Right cardiac atrium (tissue), 5 donors: ENCODE results near the gene HSPG2. TPM values are rescaled to one million over a fixed set of nuclear protein-coding genes. Genes with fewer than 3 reads are reported as not detected.

ENCODE experiments used
- ATAC-seq, 2 donors: fragments of 200-7000 bp; cut with Tn5 transposase; one replicate each; pipeline versions ENCODE4 v1.8.0 to v1.9.1; 2020; ENCODE audit warnings: moderate library complexity in 2 of 2, mild to moderate bottlenecking in 1 of 2
- DNase-seq, 3 donors: peaks; one replicate each; pipeline ENCODE4 v3.0.0-alpha.2; 2020
- H3K27ac ChIP-seq: one replicate; pipeline ENCODE4 v1.5.1; 2013; ENCODE audit warnings: mild to moderate bottlenecking, low read length, control low read depth, moderate library complexity
- H3K27me3 ChIP-seq: one replicate; pipeline ENCODE4 v1.6.1; 2013; ENCODE audit not compliant: control insufficient read depth, insufficient read depth
- H3K4me1 ChIP-seq: one replicate; pipeline ENCODE4 v1.6.1; 2013; ENCODE audit warnings: low read length; ENCODE audit not compliant: control insufficient read depth, insufficient read depth
- H3K4me3 ChIP-seq: one replicate; pipeline ENCODE4 v1.5.1; 2013; ENCODE audit warnings: low read length, control low read depth
- H3K9me3 ChIP-seq: one replicate; pipeline ENCODE4 v1.6.1; 2013; ENCODE audit warnings: low read length; ENCODE audit not compliant: control insufficient read depth
- WGBS: extraction: QIAGEN DNeasy Blood & Tissue Kit; methylation state at CpG from one replicate; pipeline ENCODE4 v1.1.7; 2013; 5-methylcytosine and 5-hydroxymethylcytosine counted together
- intact Hi-C, 4 donors: fragments of 100-400 bp; cut with DNase I; formaldehyde crosslinking; loops; one replicate each; pipeline versions ENCODE4 v1.11.0 to v1.14.0; 2022 to 2023
- polyA plus RNA-seq: library from polyadenylated mRNA; stranded (reverse); fragments of 200-250 nt; gene quantifications from one replicate; pipeline ENCODE4 v1.2.3, GENCODE V29; 2013
- total RNA-seq, 4 donors: library from RNA; stranded (reverse); fragmentation: NEBNext Ultra II Directional; extraction: Animal tissue kit (Norgen Biotek cat#: 25700); gene quantifications; one replicate each; pipeline ENCODE4 v1.2.1, GENCODE V29; 2021
- donor health status: healthy with polysubstance abuse.
- donor health status: DM: no; HTN: yes; CAD: no.
- donor health status: DM: no; HTN: no; CAD: no.
- donor health status: DM: no; HTN: yes; CAD: no; lungs with severe emphysema.
- donor health status: DM: yes; HTN: yes; CAD: no.

The HSPG2 gene
- total and polyA plus RNA-seq, 5 donors: 257 to 659 (median 459) TPM

GRCh38 chr1:21816602-21817302 lies 120.4 kb downstream of the HSPG2 start:
- H3K9me3 ChIP-seq: no peaks in the 10 kb centered on the region
- no peak for DNase-seq
- no peak overlapping the region for H3K27ac ChIP-seq
- H3K4me3 ChIP-seq: no peak overlapping the region
- no peak for ATAC-seq
- intact Hi-C loops: no loop called here
- 80% methylated on average over 8 of the region's 8 CpGs for WGBS
- H3K4me1 ChIP-seq: no peaks in the 10 kb centered on the region
- no peaks in the 10 kb centered on the region for H3K27me3 ChIP-seq

DNA sequence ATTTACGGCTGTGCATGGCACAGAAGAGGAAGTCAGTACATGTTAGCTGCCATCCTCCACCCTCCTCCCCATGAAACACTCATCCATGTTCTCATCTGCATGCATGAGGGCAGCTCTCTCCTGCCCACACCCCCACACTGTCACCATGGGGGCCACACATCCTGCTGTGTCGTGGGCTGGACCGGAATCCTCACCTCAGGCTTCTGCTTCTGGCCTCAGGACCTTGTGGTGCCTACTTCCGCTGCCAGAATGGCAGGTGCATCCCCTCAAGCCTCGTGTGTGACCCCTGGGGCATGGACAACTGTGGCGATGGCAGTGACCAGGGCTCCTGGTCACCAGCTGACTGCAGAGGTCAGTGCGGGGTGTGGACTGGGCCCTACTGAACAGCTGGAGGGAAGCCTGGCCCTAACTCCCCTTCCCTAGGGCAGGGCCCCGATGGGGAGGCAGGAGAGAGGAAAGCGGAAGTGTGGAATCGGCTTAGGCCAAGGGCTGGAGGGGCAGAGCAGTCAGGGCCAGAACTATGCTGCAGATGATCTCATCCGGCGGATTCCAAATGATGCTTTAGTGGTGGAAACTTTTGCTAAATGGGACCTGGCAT lies 121.3 kb downstream of the HSPG2 start:
- Histone ChIP-seq H3K27me3 (no peaks in the 10 kb centered on the region), H3K27ac (no peak overlapping the region), H3K9me3 (no peaks in the 10 kb centered on the region), H3K4me3 (no peak overlapping the region), H3K4me1 (no peaks in the 10 kb centered on the region)
- DNase-seq: peak in 2 of 3 donors; percentile 53 to 66
- WGBS: 57% methylated on average over 12 of the region's 12 CpGs
- intact Hi-C loops: no loop called here
- ATAC-seq: peak; percentile 38 to 40

DNA sequence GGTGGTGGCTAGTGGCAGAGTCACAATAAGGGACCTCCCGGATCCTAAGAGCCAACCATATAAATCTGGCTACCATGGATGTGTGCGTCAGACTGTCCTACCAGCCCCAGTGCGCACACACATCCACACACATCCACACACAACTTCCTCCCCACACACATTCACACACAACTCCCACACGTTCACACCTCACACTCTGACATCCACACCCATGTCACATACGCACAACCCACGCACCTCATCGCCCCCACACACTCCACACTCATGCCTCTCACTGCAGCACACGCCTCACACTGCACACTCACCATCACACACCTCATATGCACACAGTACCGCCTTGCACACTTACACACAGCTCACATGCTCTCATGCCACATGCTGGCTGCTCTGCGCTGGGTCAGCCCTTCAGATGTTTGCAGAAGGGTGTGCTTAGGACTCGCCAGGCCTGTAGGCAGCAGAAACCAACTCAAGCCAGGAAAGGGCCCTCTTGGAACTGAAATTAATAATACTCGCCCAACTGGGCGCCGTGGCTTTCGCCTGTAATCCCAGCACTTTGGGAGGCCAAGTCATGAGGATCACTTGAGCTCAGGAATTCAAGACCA lies 122.0 kb downstream of the HSPG2 start:
- H3K9me3 ChIP-seq: no peaks in the 10 kb centered on the region
- DNase-seq (no peak), ATAC-seq (peak; percentile 1 to 10)
- no peak overlapping the region for H3K4me3 ChIP-seq
- H3K27me3 ChIP-seq: no peaks in the 10 kb centered on the region
- H3K27ac ChIP-seq: no peak overlapping the region
- no peaks in the 10 kb centered on the region for H3K4me1 ChIP-seq
- WGBS: 94% methylated on average over 15 of the region's 15 CpGs
- intact Hi-C loops: no loop called here

DNA sequence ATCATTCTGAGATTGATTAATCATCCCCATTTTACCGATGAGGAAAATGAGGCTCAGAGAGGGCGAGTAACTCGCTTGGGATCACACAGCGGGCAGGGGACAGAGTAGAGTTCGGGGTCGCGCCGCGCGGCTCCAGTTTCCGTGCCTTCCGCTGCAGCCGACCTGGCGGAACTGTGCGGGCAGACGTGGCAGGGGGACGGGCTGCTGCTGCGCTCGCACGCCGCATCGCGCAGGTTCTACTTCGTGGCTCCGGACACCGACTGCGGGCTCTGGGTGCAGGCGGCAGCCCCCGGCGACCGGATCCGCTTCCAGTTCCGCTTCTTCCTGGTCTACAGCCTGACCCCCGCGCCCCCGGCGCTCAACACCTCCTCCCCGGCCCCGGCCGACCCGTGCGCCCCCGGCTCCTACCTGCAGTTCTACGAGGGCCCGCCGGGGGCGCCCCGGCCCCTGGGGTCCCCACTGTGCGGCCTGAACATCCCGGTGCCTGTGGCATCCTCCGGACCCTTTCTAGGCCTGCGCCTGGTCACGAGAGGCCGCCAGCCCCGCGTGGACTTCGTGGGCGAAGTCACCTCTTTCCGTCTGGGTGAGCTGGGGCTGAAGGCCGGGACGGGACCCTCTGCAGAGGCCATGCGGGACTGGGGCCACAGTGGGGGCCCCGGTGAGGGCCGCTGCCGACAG lies 122.7 kb downstream of the HSPG2 start:
- Histone ChIP-seq H3K27ac (no peak overlapping the region), H3K4me1 (no peaks in the 10 kb centered on the region), H3K27me3 (no peaks in the 10 kb centered on the region), H3K4me3 (peak overlapping the region; percentile 30), H3K9me3 (no peaks in the 10 kb centered on the region)
- DNase-seq: peak in 2 of 3 donors; percentile 67 to 69
- peak; percentile 43 to 50 for ATAC-seq
- intact Hi-C loops: no loop called here
- WGBS: 14% methylated on average over 65 of the region's 65 CpGs

- H3K4me1 ChIP-seq: no peaks in the 10 kb centered on the region
- H3K27me3 ChIP-seq: no peaks in the 10 kb centered on the region
- DNase-seq: no peak
- intact Hi-C loops: no loop called here
- no peak overlapping the region for H3K27ac ChIP-seq
- ATAC-seq: no peak
- H3K4me3 ChIP-seq: no peak overlapping the region
- WGBS: 93% methylated on average over 3 of the region's 3 CpGs
- no peaks in the 10 kb centered on the region for H3K9me3 ChIP-seq
Observed at GRCh38 chr1:21813542-21813941, 123.6 kb downstream of the HSPG2 start.

- DNase-seq: no peak
- intact Hi-C loops: loop anchor here in 1 of 4 donors (2.0 kb wide), 1 partner anchor 27 kb away; no protein-coding TSS in a partner anchor
- 56% methylated on average over 2 of the region's 2 CpGs for WGBS
- Histone ChIP-seq H3K4me3 (no peak within 1 kb of the TSS), H3K4me1 (no peaks in the 10 kb centered on the region), H3K9me3 (no peaks in the 10 kb centered on the region), H3K27ac (no peak within 1 kb of the TSS), H3K27me3 (no peaks in the 10 kb centered on the region)
- peak; percentile 8 to 13 for ATAC-seq
Observed at GRCh38 chr1:21811875-21812305, 125.2 kb downstream of the HSPG2 start, which contains the start of gene LDLRAD2. Gene LDLRAD2 (plus strand): TSS chr1:21812265. CDS start chr1:21812452, 187 bp downstream.

- Histone ChIP-seq H3K27ac (no peak overlapping the region), H3K4me1 (no peaks in the 10 kb centered on the region), H3K27me3 (no peaks in the 10 kb centered on the region), H3K9me3 (no peaks in the 10 kb centered on the region), H3K4me3 (no peak overlapping the region)
- ATAC-seq (no peak), DNase-seq (no peak)
- 73% methylated on average over 2 of the region's 2 CpGs for WGBS
- intact Hi-C loops: no loop called here
Observed at GRCh38 chr1:21804536-21804935, 132.6 kb downstream of the HSPG2 start.

GRCh38 chr1:21801100-21801499 lies 136.0 kb downstream of the HSPG2 start:
- H3K9me3 ChIP-seq: no peaks in the 10 kb centered on the region
- DNase-seq (no peak), ATAC-seq (no peak)
- WGBS: 94% methylated on average over 4 of the region's 4 CpGs
- H3K27me3 ChIP-seq: no peaks in the 10 kb centered on the region
- H3K4me1 ChIP-seq: no peaks in the 10 kb centered on the region
- H3K27ac ChIP-seq: no peak overlapping the region
- no peak overlapping the region for H3K4me3 ChIP-seq
- intact Hi-C loops: no loop called here

GRCh38 chr1:21799730-21800129 lies 137.4 kb downstream of the HSPG2 start:
- 84% methylated on average over 5 of the region's 5 CpGs for WGBS
- ATAC-seq (no peak), DNase-seq (no peak)
- Histone ChIP-seq H3K4me1 (no peaks in the 10 kb centered on the region), H3K9me3 (no peaks in the 10 kb centered on the region), H3K27ac (no peak overlapping the region), H3K27me3 (no peaks in the 10 kb centered on the region), H3K4me3 (no peak overlapping the region)
- intact Hi-C loops: no loop called here

DNA sequence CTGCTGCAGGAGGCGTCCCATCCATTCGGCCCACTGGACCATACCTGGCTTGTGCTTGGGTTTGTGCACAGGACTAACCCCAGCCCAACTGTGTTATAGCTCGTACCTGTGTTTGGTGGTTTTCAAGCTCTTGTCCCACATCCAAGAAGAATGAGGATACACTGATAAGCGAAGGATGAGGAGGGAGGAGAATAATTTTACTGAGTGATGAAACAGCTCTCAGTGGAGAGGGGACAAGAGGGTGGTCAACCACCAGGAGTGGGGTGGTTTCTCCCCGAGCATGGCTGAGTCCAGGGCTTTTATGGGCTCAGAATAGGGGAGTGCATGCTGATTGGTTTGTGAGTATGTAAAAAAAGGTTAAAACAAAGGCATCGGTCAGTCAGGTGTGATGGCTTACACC lies 142.0 kb downstream of the HSPG2 start:
- intact Hi-C loops: no loop called here
- no peaks in the 10 kb centered on the region for H3K4me1 ChIP-seq
- WGBS: 93% methylated on average over 6 of the region's 6 CpGs
- no peaks in the 10 kb centered on the region for H3K27me3 ChIP-seq
- no peak overlapping the region for H3K27ac ChIP-seq
- ATAC-seq: no peak
- DNase-seq: no peak
- H3K9me3 ChIP-seq: no peaks in the 10 kb centered on the region
- H3K4me3 ChIP-seq: no peak overlapping the region

- Histone ChIP-seq H3K4me3 (no peak overlapping the region), H3K4me1 (no peaks in the 10 kb centered on the region), H3K9me3 (no peaks in the 10 kb centered on the region), H3K27ac (no peak overlapping the region), H3K27me3 (no peaks in the 10 kb centered on the region)
- DNase-seq: no peak
- WGBS: 88% methylated on average over 2 of the region's 2 CpGs
- no peak for ATAC-seq
- intact Hi-C loops: no loop called here
Observed at GRCh38 chr1:21794656-21795055, 142.5 kb downstream of the HSPG2 start.
